MM.1S (cell line): ENCODE results near the gene PRLH.

Experiments
- EZH2 ChIP-seq: fragments of 300-600 bp; sonication (generic); optimal IDR thresholded peaks from 2 replicates; pipeline ENCODE3; 2017; ENCODE audit warnings: low read depth, mild to moderate bottlenecking, antibody characterized with exemption, low read length, mixed read lengths
- EZH2phosphoT487 ChIP-seq: fragments of 300-600 bp; sonication (generic); IDR thresholded peaks from 2 replicates; pipeline ENCODE4 v1.6.1; 2018; ENCODE audit warnings: antibody characterized with exemption, low read length
- TF ChIP-seq, protein P1 (sequence below): fragments of 300-600 bp; sonication (generic); IDR thresholded peaks from 2 replicates; pipeline ENCODE4 v1.5.1; 2016; ENCODE audit warnings: antibody characterized with exemption, low read length, mixed read lengths

DNA sequence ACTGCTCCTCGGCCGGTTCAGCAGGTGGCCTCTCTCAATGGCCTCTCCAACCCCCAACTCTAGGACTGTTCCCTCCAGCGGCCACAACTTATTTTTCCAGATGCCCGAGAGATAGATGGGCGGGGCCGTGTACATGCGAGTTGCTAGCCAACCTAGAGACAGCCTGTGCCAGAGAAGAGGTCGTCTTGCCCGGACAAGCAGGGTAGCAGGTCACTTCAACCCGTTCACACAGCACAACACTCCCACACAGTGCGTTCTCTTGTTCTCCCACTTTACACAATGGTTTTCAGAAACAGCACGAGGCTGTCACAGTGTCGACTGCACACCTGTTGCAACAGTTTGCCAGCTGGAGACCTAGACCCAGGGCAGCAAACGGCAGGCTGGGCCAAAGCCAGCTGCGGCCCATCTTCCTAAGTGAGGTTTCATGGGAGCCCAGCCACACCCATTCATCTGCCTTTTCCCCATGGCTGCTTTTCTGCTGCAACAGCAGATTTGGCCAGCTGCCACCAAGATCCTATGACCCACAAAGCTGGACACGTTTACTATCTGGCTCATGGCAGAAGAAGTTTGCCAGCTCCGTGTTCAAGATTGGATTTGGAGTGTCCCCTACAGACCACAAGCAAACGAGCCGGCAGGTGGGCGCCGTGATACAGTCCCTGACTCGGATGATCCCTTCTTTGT lies 7.3 kb upstream of the PRLH start:
- TF ChIP-seq, protein P1, sequence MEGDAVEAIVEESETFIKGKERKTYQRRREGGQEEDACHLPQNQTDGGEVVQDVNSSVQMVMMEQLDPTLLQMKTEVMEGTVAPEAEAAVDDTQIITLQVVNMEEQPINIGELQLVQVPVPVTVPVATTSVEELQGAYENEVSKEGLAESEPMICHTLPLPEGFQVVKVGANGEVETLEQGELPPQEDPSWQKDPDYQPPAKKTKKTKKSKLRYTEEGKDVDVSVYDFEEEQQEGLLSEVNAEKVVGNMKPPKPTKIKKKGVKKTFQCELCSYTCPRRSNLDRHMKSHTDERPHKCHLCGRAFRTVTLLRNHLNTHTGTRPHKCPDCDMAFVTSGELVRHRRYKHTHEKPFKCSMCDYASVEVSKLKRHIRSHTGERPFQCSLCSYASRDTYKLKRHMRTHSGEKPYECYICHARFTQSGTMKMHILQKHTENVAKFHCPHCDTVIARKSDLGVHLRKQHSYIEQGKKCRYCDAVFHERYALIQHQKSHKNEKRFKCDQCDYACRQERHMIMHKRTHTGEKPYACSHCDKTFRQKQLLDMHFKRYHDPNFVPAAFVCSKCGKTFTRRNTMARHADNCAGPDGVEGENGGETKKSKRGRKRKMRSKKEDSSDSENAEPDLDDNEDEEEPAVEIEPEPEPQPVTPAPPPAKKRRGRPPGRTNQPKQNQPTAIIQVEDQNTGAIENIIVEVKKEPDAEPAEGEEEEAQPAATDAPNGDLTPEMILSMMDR: no peak
- no peak for TF ChIP-seq EZH2phosphoT487
- no peak for TF ChIP-seq EZH2
